ENCODE data around the gene SFMBT1.
"Not testable (repeated sequence)": the region's sequence is repeated elsewhere in the genome, so short reads cannot be mapped to it uniquely, and the experiment has no call there.

GRCh38 chr3:53035018-53035417 is 10.9 kb downstream of the SFMBT1 start:
- not testable (repeated sequence) for TF ChIP-seq EZH2phosphoT487 (IDR thresholded peaks at IDR 0.05; ENCODE audit: borderline replicate concordance); CTCF (conservative IDR thresholded peaks at IDR 0.05; ENCODE audit: low read length)
